SU-DHL-6 (cell line): ENCODE measurements around the gene CDCA3.
"Not testable (repeated sequence)": the region's sequence is repeated elsewhere in the genome, so short reads cannot be mapped to it uniquely, and the experiment has no call there.

Source experiments
- H2AFZ ChIP-seq: fragments of 200-600 bp; sonication (generic); 2 replicates; pipeline ENCODE4 v1.6.1; 2014; ENCODE audit warnings: low read depth, mild to moderate bottlenecking, moderate library complexity, mixed read lengths, antibody characterized with exemption, low read length; ENCODE audit not compliant: severe bottlenecking
- H3F3A ChIP-seq: fragments of 200-600 bp; shearing (Covaris generic); 2 replicates; pipeline ENCODE4 v1.6.0; 2016; ENCODE audit warnings: antibody characterized with exemption, mild to moderate bottlenecking; ENCODE audit not compliant: insufficient read depth
- H3K27ac ChIP-seq: fragments of 200-600 bp; sonication (generic); 2 replicates; pipeline ENCODE4 v1.5.1; 2016; ENCODE audit warnings: low read depth, mild to moderate bottlenecking, low read length, moderate library complexity, mixed read lengths
- H3K27me3 ChIP-seq: fragments of 200-600 bp; sonication (generic), shearing (Covaris generic); 2 replicates; pipeline ENCODE4 v1.6.0; 2014; ENCODE audit warnings: mild to moderate bottlenecking, low read length
- H3K36me3 ChIP-seq: fragments of 200-600 bp; sonication (generic); 2 replicates; pipeline ENCODE4 v1.6.1; 2014; ENCODE audit warnings: mild to moderate bottlenecking, low read length, mixed read lengths
- H3K4me2 ChIP-seq: fragments of 300-600, 200-600 bp; shearing (Covaris generic), sonication (generic); 2 replicates; pipeline ENCODE4 v1.6.0; 2014; ENCODE audit warnings: low read length, low read depth, mild to moderate bottlenecking; ENCODE audit not compliant: poor library complexity, severe bottlenecking
- H3K4me3 ChIP-seq: fragments of 200-600 bp; sonication (generic); 2 replicates; pipeline ENCODE4 v1.5.1; 2014; ENCODE audit warnings: antibody characterized with exemption, low read length, mild to moderate bottlenecking, mixed read lengths; ENCODE audit not compliant: insufficient read depth, poor library complexity, severe bottlenecking
- H3K79me2 ChIP-seq: fragments of 200-600 bp; sonication (generic); 2 replicates; pipeline ENCODE4 v1.6.1; 2014; ENCODE audit warnings: mild to moderate bottlenecking, low read length, moderate library complexity; ENCODE audit not compliant: insufficient read depth
- H3K9ac ChIP-seq: fragments of 200-600 bp; sonication (generic); 2 replicates; pipeline ENCODE4 v1.7.0; 2014; ENCODE audit warnings: mild to moderate bottlenecking, low read length
- H3K9me2 ChIP-seq: fragments of 200-600 bp; sonication (generic); replicated peaks from 2 replicates; pipeline ENCODE4 v1.6.1; 2014; ENCODE audit warnings: low read length; ENCODE audit not compliant: insufficient read depth
- H3K9me3 ChIP-seq: fragments of 200-600 bp; sonication (generic); 2 replicates; pipeline ENCODE4 v1.6.1; 2014; ENCODE audit warnings: low read length, mixed read lengths; ENCODE audit not compliant: insufficient read depth
- H4K20me1 ChIP-seq: fragments of 200-600 bp; sonication (generic); 2 replicates; pipeline ENCODE4 v1.6.1; 2014; ENCODE audit warnings: low read depth, mild to moderate bottlenecking, antibody characterized with exemption, low read length, moderate library complexity, mixed read lengths
- EZH2phosphoT487 ChIP-seq: fragments of 200-600 bp; sonication (generic), shearing (Covaris generic); conservative IDR thresholded peaks from 2 replicates; pipeline ENCODE4 v1.6.1; 2018; ENCODE audit warnings: mild to moderate bottlenecking, antibody characterized with exemption, low read length, moderate library complexity, mixed read lengths
- TF ChIP-seq, protein P1 (sequence below): fragments of 200-600 bp; sonication (generic); IDR thresholded peaks from one replicate; pipeline ENCODE4 v1.5.1; 2017; ENCODE audit warnings: antibody characterized with exemption, mild to moderate bottlenecking, low read length, moderate library complexity; ENCODE audit not compliant: insufficient read depth, poor library complexity, severe bottlenecking

The CDCA3 gene

DNA sequence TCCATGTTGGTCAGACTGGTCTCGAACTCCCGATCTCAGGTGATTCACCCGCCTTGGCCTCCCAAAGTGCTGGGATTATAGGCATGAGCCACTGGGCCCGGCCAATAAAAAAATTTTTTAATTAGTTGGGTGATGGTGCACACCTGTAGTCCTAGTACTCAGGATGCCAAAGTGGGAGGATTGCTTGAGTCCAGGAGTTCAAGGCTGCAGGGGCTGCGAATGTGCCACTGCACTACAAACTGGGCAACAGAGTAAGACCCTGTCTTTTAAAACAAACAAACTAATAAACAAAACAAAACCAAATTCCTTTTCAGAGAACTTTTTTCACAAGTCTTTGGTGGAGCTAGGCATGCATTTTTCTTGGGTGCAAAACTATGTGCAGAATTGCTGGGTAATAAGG is 32.2 kb upstream of the CDCA3 start:
- Histone ChIP-seq H3K4me2 (no peak overlapping the region), H2AFZ (no peak overlapping the region), H3F3A (no peaks in the 10 kb centered on the region), H3K36me3 (no peaks in the 10 kb centered on the region), H3K9ac (no peak overlapping the region), H3K4me3 (no peak overlapping the region), H3K79me2 (no peaks in the 10 kb centered on the region), H3K9me2 (no peaks in the 10 kb centered on the region), H3K27ac (no peak overlapping the region), H3K27me3 (no peaks in the 10 kb centered on the region), H3K9me3 (no peaks in the 10 kb centered on the region), H4K20me1 (no peaks in the 10 kb centered on the region)
- TF ChIP-seq, protein P1, sequence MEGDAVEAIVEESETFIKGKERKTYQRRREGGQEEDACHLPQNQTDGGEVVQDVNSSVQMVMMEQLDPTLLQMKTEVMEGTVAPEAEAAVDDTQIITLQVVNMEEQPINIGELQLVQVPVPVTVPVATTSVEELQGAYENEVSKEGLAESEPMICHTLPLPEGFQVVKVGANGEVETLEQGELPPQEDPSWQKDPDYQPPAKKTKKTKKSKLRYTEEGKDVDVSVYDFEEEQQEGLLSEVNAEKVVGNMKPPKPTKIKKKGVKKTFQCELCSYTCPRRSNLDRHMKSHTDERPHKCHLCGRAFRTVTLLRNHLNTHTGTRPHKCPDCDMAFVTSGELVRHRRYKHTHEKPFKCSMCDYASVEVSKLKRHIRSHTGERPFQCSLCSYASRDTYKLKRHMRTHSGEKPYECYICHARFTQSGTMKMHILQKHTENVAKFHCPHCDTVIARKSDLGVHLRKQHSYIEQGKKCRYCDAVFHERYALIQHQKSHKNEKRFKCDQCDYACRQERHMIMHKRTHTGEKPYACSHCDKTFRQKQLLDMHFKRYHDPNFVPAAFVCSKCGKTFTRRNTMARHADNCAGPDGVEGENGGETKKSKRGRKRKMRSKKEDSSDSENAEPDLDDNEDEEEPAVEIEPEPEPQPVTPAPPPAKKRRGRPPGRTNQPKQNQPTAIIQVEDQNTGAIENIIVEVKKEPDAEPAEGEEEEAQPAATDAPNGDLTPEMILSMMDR: no peak

DNA sequence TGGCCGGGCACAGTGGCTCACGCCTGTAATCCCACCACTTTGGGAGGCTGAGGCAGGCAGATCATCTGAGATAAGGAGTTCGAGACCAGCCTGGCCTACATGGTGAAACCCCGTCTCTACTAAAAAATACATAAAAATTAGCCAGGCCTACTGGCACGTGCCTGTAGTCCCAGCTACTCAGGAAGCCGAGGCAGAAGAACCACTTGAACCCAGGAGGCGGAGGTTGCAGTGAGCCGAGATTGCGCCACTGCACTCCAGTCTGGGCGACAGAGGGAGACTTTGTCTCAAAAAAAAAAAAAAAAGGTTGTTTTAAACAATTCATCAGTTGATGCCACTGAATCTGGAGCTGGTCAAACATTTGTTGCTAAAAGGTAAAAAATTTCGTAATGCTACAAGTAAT is 28.7 kb upstream of the CDCA3 start:
- not testable (repeated sequence) for H3K4me3 ChIP-seq, H3K9me2 ChIP-seq, H3F3A ChIP-seq, H3K27me3 ChIP-seq, H3K4me2 ChIP-seq, H3K79me2 ChIP-seq, H3K9me3 ChIP-seq, H4K20me1 ChIP-seq, H3K9ac ChIP-seq, H3K27ac ChIP-seq, H3K36me3 ChIP-seq, H2AFZ ChIP-seq

DNA sequence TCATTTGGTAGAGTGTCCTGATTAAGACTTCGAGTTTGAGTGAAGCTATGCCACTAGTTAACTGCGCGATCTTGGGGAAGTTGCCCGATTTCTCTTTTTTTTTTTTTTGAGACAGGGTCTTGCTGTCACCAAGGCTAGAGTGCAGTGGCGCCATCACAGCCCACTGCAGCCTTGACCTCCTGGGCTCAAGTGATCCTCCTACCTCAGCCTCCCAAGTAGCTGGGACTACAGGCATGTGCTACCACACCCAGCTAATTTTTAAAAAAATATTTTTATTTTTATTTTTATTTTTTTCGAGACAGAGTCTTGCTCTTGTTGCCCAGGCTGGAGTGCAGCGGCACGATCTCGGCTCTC is 22.9 kb upstream of the CDCA3 start:
- H4K20me1 ChIP-seq, H3K9me3 ChIP-seq, H3K79me2 ChIP-seq, H3K36me3 ChIP-seq, H3K27me3 ChIP-seq, H3K9me2 ChIP-seq: not testable (repeated sequence)
- H3K27ac ChIP-seq: peak overlapping the region; percentile 64
- peak overlapping the region; percentile 78 for H2AFZ ChIP-seq
- H3K4me2 ChIP-seq: peak overlapping the region; percentile 85
- H3F3A ChIP-seq: peaks cover 40% of the 10 kb centered on the region
- H3K9ac ChIP-seq: peak overlapping the region; percentile 82
- peak overlapping the region; percentile 70 for H3K4me3 ChIP-seq

DNA sequence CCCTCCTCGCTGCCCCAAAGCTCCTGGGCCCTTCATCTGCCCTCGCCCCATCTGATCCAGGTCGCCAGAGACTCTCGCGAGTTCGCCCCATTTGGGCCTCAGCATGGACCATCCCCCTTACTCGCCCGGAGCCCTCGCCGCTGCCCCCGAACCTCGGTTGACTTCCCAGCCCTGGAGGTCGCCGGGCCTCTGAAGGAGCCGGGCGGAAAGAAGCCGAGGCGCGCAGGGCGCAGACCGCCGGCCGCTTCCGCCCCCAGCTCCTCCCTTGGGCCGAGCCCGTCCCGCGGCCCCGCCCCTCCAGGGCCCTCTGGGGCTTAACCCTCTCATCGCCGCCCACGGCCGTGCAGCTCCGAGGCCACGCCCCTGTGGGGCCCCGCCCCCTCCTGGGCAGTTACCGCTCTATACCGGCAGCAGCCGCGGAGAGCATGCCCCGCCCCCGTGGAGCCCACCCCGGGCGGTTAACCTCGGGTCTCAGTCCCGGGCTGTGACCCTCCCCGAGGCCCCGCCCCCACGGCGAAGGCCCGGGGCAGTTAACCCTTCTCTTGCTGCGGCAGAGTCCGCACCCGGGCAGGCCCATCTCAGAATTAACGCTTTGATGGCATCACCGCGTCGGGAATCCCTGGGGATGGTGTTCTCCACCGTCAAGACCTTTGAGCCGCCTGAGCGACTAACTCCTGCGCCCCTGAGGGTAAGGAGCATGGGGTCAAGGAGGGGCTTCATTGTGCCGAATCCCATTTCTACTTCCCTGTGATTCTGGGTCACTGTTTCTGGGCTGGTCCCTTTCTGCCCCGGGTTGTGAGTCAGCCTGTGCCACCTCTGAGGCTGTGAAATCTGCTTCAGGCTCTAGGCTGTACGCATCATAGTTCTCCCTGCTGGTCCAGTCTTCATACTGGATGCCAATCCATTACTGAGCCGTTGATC is 22.3 kb upstream of the CDCA3 start, which contains the start of gene SPSB2:
Gene SPSB2 (minus strand): TSS at position 210 of the 921 bp plus-strand sequence. CDS start 402 bp downstream, outside the sequence.
- Histone ChIP-seq H3K9me3 (no peaks in the 10 kb centered on the region), H3K27ac (peak within 1 kb of the TSS; percentile 69), H3K9me2 (no peaks in the 10 kb centered on the region), H3K4me3 (peak within 1 kb of the TSS; percentile 70), H3K27me3 (no peaks in the 10 kb centered on the region), H3K9ac (peak within 1 kb of the TSS; percentile 82), H2AFZ (peak within 1 kb of the TSS; percentile 78), H3K4me2 (peak within 1 kb of the TSS; percentile 85), H3K36me3 (peaks cover 3% of the 10 kb centered on the region; the same call in 1 of the 2 replicates), H4K20me1 (no peaks in the 10 kb centered on the region; the same call in 1 of the 2 replicates), H3F3A (peaks cover 46% of the 10 kb centered on the region), H3K79me2 (peaks cover 9% of the 10 kb centered on the region)
- TF ChIP-seq, protein P1: no peak
- TF ChIP-seq EZH2phosphoT487: no peak
